GM04503 (cell line): ENCODE measurements around the gene KATNAL2.

Experiments used
- DNase-seq: peaks from one replicate; pipeline ENCODE4 v3.0.0-alpha.2; 2012; ENCODE audit warnings: low read depth

KATNAL2 gene, protein sequence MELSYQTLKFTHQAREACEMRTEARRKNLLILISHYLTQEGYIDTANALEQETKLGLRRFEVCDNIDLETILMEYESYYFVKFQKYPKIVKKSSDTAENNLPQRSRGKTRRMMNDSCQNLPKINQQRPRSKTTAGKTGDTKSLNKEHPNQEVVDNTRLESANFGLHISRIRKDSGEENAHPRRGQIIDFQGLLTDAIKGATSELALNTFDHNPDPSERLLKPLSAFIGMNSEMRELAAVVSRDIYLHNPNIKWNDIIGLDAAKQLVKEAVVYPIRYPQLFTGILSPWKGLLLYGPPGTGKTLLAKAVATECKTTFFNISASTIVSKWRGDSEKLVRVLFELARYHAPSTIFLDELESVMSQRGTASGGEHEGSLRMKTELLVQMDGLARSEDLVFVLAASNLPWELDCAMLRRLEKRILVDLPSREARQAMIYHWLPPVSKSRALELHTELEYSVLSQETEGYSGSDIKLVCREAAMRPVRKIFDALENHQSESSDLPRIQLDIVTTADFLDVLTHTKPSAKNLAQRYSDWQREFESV

DNA sequence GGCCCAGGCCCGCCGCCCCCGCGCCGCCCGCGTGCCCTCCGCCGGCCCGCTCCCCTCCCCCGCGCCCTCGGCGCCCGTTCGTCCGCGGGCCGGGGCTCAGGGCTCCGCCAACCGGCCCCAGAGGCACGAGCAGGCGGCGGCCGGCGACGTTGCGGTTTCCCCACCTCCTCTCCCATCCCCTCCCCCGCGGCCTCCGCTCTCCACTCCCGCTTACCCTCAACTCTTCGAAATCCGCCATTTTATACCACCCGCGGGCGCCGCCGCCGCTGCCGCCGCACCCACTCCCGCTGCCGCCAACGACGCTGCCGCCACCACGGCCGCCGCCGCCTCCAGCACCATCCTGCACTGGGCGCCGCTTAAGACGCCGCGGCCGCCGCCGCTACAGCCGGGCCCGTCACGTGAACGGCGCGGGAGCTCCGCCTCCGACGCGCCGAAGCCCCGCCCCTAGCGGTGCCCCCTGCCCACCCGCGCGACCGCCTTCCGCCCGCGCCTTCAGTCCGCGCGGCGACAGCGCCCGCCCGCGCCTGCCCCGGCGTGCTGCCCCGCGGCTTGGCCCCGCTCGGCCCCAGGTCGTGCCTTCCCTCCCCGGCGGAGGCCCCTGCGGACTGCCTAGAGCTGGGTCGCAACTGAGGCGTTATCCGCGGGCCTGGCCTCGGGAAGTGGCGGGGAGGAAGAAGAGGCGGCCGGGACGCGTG lies at the start of gene KATNAL2, which contains the start of gene PIAS2:
KATNAL2 (plus strand) TSS at position 495 of the 695 bp plus-strand sequence. CDS start 29,271 bp downstream, outside the sequence.
PIAS2 (minus strand) TSS at position 400 of the 695 bp plus-strand sequence; CDS start at position 238, 162 bp downstream.
- DNase-seq = no peak

DNA sequence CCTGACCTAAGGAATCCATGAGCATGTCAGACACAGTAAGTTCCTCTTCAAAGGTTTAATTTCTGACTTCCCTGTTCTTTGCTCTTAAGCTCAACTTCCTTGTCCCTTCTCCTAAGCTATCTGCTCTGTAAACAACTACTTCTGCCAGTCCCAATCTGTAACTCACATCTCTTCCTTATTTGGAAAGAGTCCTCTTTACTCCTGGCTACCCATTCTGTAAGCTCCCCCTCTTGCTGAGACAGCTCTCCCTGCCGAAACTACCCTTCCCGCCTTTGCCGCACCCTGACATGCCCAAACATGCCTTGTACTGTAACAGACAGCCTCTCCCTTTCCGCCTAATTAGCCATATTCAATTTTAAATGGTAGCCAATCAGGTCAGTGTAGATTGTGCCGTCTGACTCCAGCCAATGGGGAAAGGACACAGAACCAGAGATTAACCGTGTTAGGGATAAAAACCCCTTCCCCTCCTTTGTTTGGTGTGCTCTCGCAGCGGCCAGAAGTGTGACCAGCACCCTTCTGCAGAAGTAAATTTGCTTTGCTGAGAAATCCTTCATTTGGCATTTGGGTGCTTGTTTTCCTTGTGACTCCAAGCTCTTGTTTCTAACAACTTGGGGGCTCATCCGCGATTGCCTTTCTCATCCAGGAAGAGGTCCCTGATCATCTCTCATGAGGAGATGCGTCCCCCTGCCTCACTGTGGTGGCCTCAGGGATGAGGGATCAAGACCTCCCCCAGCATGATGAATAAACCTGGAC lies 49.1 kb upstream of the KATNAL2 start:
- no peak for DNase-seq

DNA sequence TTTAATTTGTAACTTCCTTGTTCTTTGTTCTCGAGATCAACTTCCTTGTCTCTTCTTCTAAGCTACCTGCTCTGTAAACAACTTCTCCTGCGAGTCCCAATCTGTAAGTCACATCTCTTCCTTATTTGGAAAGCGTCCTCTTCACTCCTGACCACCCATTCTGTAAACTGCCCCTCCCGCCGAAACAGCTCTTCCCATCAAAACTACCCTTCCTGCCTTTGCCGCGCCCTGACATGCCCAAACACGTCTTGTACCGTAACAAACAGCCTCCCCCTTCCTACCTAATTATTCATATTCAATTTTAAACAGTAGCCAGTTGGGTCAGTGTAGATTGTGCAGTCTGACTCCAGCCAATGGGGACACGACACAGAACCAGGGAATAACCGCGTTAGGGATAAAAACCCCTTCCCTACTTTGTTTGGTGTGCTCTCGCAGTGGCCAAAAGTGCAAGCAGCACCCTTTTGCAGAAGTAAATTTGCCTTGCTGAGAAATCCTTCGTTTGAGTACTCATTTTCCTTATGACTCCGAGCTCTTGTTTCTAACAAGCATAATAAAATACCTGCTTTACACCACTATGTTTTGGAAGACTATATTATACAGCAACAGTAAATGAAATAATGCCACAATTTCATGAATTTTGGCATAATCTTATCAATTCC lies 39.9 kb upstream of the KATNAL2 start:
- DNase-seq = no peak

DNA sequence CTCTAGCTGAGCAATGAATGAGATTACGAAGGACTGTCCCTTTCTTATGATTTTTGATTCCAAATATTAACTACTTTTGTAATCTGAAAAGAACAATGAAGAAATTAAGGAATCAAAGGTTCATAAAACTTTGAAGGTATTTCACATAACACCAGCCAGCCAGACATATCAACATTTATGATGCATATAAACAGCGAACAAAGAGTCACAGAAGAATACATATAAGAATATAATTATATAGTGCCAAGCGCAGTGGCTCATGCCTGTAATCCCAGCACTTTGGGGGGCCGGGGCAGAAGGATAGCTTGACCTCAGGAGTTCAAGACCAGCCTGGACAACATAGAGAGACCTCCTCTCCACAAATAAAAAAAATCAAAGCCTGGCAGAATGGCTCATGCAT lies 34.2 kb upstream of the KATNAL2 start:
- DNase-seq = no peak

DNA sequence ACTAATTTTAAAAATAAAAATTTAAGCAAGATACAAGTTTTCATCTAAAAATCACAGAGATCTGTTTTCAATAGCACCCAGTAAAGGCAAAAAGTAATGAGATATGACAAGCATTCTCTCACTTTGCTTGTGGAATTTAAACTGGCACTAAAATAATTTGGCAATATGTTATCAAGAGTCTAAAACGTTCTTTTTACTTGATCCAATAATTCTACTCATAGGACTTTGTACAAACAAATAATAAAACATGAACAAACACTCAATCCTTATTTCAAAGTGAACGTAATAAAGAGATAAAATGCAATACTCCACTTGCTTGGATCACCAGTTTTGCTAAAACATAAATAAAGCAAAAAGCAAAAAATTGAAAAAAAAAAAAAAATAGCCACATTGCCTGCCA lies 30.5 kb upstream of the KATNAL2 start:
- DNase-seq = no peak

DNA sequence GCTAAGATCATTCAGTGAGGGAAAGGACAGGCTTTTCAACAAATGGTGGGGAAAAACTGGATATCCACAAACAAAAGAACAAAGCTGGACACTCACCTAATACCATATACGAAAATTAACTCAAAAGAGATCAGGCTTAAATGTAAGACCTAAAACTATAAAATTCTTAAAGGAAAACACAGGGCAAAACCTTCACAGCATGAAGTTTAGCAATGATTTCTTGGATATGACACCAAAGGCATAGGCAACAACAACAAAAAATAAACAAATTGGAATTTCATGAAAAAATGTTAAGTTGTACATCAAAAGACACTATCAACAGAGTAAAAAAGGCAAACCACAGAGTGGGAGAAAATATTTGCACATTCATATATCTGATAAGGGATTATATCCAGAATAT lies 28.4 kb upstream of the KATNAL2 start:
- no peak for DNase-seq

DNA sequence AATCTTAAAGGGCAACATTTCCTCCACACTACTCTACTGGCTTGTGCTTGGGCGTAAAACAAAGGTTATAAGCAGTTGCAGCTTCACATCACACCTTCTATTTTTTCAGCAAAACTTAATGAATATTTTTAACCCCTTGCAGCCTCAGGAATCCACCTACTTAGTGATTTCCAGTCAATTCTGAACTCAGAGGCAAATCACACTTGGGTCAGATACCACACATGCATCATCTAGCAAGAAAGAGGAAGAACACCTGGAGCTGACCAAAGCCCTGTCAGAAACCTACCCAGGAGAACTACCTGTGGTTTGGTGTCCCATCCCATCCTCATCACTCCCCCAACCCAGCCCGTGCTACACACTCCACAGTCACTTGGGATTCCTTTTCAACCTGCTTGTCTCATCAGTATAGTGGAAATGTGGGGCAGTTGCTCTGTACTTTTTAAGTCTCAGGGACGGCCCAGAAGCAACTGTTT lies 25.6 kb upstream of the KATNAL2 start:
- no peak for DNase-seq

DNA sequence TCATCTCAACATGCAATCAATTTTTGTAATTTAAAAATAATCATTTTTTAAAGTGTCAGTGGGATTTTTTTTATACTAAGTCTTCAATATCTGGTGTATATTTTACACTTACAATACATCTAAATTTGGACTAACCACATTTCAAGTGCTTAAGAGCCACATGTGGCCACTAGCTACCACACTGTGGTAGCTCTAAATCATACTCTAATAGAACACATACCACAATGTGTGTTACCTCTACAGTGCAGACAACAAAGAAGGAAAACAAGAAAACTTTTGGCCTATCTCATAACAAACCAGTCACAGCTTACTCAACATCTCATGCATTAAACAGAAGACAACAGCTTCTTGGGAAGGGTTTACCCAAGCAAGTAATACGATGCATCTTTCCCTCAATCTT lies 24.6 kb upstream of the KATNAL2 start:
- no peak for DNase-seq

DNA sequence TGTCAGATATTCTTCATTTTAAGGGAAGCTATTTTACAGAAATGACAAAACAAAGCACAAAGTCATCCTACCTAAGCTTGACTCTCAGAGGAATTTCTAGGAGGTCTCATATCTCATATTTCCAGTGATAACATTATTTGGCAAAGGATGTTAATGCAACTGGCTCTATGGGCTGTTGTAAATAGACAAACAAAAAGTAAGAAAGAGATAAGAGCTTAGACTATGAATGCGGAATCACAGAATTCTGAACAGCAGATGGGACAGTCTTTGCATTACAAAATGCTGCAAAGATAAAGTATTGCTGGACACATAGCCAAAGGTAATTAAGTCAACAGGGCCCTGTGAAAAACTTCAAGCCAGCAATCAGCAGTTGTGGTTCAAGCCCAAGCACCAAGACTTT lies 24.0 kb upstream of the KATNAL2 start:
- no peak for DNase-seq

DNA sequence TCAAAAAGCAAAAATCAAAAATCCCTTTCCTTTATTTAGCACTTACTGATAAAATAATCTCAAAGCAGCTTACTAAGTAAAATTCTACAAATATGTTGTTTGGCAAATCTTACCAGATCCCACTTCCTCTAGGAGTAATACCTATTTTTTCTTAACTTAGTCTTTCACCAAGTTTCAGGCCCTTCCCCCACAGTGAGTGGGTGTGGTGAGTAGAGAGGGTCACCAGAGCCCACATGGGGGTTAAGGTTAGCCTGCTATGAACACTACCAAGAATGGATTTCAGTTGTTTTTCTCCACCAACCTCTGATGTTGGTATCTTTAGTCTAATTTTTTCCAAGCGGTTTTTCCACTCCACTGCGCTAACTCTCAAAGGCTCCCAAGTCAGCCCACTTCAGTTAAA lies 23.3 kb upstream of the KATNAL2 start:
- DNase-seq = no peak

DNA sequence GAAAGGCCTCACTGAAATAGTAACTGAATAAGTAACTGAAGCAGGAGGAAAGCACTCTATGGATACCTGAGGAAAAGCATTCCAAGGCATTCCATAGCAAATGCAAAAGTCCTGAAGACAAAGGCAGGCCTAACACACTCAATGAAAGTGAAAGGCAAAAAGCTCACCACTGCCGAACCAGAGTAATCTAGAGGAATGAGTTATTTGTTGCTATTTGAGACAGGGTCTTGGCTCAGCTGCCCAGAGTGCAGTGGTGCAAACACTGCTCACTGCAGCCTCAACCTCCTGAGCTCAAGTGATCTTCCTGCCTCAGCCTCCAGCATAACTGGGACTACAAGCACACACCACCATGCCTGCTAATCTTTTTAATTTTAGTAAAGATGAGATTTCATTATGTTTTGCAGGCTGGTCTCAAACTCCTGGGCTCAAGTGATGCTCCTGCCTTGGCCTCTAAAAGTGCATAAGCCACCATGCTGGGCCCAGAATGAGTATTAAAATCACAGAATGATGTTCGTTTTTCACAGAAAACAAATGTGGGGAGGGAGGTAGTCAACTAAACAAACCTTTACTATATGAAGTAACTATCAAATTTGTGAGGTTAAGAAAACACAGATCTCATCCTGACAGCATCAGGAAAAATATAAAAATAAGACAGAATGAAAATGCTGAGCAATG lies 18.0 kb upstream of the KATNAL2 start:
- no peak for DNase-seq

DNA sequence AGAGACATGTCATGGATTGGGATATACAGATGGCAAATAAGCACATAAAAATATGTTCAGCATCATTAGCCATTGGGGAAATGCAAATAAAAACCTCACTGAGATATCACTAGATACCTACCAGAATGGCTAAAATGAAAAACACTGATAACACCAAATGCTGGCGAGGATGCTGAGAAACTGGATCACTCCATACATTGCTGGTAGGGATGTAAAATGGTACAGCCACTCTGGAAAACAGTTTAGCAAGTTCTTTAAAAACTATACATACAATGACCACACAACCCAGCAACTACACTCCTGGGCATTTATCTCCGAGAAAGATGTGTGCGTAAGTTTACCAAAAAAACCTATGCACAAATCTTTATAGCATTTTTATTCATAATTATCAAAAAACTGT lies 14.0 kb upstream of the KATNAL2 start:
- no peak for DNase-seq

DNA sequence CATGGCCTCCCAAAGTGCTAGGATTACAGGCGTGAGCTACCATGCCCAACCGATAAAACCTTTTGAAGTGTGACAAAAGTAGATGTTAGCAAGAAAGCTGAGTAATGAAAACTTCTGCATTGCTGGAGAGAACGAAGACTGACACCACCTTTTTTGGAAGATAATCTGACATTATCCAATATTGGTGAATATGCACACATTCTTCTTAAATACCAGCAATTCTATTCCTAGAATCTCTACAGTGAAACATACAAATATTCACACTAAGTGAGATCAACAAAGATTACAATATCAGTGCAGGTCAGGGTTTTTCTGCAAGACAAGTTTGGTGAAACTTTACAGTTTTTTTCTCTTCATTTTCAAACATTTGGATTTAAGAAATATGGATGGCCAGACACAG lies 7.9 kb upstream of the KATNAL2 start:
- no peak for DNase-seq

DNA sequence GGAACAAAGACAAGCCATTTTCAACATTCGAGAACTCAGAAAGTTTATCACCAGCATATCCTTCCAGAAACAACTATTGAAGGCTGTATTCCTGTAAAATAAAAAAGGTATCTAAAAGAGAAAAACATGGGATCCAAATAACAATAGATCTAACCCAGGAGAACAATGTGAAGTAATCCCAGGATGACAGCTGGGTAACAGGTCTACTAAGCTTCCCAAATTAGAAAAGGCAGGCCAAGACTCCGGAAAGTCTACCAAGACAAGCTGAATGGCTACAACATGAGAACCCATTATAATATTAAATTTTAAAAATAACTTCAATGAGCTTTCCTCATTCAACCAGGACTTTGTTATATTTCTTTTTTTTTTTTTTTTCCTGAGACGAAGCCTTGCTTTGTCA lies 6.5 kb upstream of the KATNAL2 start:
- DNase-seq = no peak

DNA sequence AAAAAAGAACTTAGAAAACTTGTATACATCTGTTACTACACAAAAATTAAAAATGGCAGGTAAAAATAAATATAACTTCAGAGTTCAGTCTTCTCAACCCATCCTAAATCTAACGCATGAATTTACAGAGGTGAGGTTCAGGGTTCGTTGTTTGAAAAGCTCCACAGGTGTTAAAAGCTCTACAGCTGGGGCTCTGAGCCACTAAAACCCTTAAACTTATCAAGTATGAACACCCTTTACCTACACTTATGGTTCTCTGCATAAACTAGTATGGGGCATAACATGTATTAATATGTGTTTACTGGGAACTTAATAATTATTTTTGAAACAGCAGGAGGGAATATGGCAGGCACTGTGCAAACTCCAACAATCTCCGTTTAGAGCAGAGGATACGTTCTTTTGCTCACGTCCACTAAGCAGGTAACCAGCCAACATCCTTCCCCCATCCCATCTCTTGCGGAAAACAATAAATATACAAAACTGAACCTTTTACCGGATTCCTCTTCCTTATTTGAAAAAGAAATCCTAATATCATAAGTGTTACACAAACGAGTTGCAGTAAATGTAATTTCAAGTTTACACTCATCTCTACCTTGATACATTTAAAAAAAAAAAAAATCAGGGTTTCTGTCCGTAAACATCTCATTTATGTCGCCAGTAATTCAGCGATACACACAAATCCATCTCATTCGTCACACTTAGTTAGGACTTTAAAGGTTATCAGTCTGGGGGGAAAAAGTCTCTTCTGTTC lies 1.4 kb upstream of the KATNAL2 start:
- no peak for DNase-seq

DNA sequence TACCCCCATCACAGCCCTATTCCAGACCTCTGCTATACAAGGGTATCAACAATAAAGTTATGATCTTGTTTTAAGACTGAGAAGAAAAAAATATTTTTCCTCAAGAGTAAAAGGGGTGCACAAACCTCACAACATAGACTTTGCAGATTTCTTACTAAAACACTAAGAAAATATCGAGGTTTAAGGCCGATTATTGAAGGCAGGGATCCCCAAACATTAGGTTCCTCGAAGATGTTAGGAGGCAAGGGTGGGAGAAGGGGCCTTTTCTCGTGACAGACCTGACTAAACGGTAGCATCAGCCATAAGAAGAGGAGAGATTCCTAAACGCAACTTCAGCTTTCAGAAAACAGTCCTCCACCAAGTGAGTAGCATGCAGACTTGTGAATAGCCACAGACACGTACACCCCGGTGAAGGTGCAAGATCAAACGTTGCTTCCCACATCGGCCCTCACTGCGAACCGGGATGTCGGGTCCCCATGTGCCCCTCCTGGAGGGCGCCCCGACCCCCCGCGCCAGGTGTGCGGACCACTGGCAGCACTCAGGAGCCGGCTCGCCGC lies 773 bp upstream of the KATNAL2 start:
- DNase-seq = no peak

DNA sequence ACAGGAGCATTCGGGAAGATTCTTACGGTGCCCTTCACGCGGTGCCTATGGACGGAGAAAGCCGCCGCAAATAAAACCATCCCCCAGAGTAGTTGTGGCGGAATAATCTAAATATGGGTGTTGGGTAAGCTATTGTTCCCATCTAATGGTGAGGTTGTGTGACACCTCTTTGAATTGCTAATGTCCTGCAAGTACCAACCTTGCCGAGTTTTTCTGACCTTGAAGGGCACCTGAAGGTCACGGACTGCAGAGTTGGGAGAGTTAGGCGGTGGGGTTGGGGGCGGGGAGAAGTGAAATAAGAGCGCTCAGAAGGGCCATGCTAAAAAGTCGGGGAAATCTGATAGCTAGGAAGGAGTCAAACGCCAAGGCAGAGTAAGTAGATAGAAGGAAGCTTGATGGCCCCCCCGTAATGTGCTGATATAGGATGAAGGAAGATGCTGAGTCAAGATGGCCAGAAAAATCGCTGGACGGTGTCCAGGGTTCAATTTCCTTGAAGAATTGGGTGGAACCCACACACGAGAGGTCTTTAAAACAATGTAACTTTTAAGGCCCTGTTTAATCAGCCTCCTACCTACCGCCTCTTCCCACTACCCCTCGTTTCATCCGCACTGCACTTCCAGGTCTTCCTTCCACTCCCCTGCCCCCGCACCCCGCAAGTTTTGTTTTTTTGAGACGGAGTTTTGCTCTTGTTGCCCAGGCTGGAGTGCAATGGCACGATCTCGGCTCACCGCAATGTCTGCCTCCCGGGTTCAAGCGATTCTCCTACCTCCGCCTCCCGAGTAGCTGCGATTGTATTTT lies 600 bp downstream of the KATNAL2 start:
- DNase-seq = no peak

DNA sequence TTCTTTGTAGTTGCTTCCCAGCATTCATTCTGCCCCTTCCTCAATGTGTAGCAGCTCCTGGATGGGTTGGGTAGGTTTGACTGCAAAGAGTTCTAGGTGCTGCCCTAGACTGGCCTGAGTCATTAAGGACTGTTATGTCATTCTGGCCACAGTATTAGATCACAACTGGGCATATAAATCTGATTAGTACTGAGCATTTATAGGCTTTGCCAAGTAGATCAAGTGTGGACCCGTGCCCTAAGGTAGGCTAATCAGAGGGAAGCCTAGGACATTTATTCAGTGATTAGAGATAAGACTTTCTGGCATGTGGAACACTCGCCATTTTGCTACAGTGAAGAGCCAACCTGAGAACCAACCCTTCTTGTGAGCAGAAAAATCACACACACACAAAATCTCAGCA lies 2.7 kb downstream of the KATNAL2 start:
- no peak for DNase-seq

DNA sequence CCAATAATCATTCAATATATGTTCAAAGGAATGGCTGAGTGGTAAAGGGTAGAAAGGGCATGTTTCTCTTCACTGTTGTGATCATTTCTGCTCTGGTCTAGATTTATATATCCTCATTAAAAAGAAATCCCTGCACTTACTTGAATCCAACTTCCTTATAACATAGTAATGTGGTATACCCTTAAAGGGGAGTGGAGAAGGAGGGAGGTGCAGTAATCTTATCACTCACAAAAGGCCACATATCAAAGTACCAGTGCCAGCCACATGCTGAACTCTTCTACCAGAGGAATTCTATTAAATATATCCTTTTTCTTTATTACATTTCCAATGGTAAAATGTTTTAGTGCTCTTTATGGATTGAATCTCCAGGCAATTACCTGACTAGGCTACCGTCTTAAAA lies 3.3 kb downstream of the KATNAL2 start:
- no peak for DNase-seq
